NB4 (cell line): ENCODE measurements around the gene CRYGA.

Source experiments
- DNase-seq: peaks from one replicate; pipeline ENCODE4 v3.0.0; 2010; ENCODE audit warnings: low read depth
- H3K4me3 ChIP-seq: one replicate; pipeline ENCODE4 v1.5.1; 2011; ENCODE audit warnings: mild to moderate bottlenecking, low read depth, low read length, moderate library complexity
- CTCF ChIP-seq: IDR thresholded peaks from one replicate; pipeline ENCODE4 v1.5.1; 2012; ENCODE audit warnings: low read depth, low read length
- MAX ChIP-seq: IDR thresholded peaks from 2 replicates; pipeline ENCODE4 v1.6.1; 2011; ENCODE audit warnings: low read depth, low read length
- MYC ChIP-seq: IDR thresholded peaks from 2 replicates; pipeline ENCODE4 v1.6.1; 2011; ENCODE audit warnings: low read depth, low read length
- POLR2A ChIP-seq: IDR thresholded peaks from 2 replicates; pipeline ENCODE4 v1.6.1; 2011; ENCODE audit warnings: mild to moderate bottlenecking; ENCODE audit not compliant: insufficient read length; ENCODE audit errors: extremely low read depth

CRYGA gene

DNA sequence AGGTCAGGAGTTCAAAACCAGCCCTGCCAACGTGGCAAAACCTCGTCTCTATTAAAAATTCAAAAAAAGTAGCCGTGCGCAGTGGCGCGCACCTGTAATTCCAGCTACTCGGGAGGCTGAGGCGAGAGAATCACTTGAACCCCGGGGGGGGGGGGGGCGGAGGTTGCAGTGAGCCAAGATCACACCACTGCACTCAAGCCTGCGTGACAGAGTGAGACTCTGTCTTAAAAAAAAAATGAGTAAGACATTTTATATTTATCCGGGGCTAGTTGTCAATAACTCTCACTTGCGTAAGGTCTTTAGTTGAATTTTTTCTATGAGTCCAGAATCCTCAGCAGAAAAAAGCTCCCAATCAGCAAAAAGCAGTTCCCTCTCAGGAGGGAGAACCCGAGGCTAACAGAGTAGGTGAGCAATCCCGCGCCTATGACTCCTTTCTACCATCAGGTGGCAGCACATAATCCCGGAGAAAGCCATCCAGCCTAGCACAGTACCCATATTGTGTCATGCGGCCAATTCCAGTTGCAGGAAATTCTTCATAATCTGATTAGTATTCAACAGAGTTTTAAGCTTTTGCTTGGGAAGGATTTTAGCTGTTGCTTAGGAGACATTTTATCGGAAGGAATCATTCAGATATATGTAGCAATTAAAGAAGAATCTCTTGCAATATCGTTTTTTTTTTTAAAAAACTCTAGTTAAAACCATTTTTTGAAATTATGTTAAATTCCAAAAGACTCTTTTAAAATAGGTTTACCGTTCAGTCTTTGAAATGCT, 11.9 kb upstream of the CRYGA start:
- DNase-seq: peak; percentile 84

GRCh38 chr2:208174144-208174543, 10.8 kb upstream of the CRYGA start:
- no peak for DNase-seq
- no peak overlapping the region for H3K4me3 ChIP-seq
- TF ChIP-seq MYC: no peak
- TF ChIP-seq CTCF: no peak
- TF ChIP-seq MAX: no peak
- TF ChIP-seq POLR2A: no peak

More for the DNA sequence above, 11.9 kb upstream of the CRYGA start:
- no peak overlapping the region for H3K4me3 ChIP-seq
- TF ChIP-seq POLR2A: no peak
- TF ChIP-seq CTCF: peak; percentile 98
- peak; percentile 57; the same call in 1 of the 2 replicates for TF ChIP-seq MAX
- TF ChIP-seq MYC: peak; percentile 62

GRCh38 chr2:208172125-208172524, 8.7 kb upstream of the CRYGA start:
- H3K4me3 ChIP-seq: no peak overlapping the region
- 0 out of 2 replicates have a peak, but pooled peaks have one; percentile 25 for TF ChIP-seq MYC
- no peak for TF ChIP-seq POLR2A
- 0 out of 2 replicates have a peak, but pooled peaks have one; percentile 23 for TF ChIP-seq MAX
- DNase-seq: peak; percentile 56

DNA sequence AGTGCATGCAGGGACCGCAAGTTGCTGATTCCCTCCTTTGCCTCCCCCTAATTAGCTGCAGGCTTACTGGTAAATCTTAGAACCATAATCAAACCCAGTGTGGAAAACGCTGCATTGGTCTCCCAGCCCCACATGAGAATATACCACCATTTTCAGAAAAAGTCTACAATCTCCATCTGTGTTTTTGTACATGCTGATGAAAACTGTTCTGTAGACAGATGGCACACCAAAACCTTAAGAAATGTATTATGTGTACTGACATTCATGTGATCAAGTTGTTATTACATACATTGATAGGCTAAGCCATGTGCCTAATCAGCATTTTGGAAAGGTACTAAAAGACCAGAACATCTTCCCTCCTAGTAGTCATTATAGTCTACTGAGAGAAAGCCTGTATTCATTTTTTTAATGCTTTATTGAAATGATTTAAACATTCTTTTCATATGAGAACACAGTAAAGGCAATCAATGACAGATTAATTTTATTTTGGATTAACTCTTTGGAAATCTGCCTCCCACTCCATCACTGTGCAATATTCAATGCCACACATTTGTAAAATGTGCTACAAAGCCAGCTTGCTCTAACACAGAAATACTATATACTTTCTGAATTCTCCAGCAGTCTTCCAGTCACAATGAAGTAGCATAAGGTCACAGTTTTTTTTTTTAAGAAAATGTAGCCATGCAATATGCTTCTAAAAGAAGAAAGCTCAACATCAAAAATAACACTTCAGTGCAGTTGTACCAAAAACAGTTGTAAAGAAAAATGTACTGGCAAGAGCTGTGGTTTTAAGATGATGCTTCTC, 1.8 kb upstream of the CRYGA start:
- no peak for TF ChIP-seq CTCF
- no peak for TF ChIP-seq POLR2A
- TF ChIP-seq MYC: no peak
- no peak overlapping the region for H3K4me3 ChIP-seq
- no peak for DNase-seq

GRCh38 chr2:208156439-208156838, 7.0 kb downstream of the CRYGA start:
- H3K4me3 ChIP-seq: no peak overlapping the region
- TF ChIP-seq MAX: no peak
- no peak for TF ChIP-seq CTCF
- TF ChIP-seq POLR2A: no peak
- no peak for TF ChIP-seq MYC
- DNase-seq: no peak

DNA sequence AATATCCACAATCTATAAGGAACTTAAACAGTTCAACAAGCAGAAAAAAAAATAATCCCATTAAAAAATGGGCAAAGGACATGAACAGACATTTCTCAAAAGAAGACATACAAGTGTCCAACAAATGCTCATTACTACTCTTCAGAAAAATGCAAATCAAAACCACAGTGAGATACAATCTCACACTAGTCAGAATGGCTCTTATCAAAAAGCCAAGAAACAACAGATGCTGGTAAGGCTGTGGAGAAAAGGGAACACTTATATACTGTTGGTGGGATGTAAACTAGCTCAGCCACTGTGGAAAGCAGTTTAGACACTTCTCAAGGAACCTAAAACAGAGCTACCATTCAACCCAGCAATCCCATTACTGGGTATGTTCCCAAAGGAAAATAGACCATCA, 10.2 kb downstream of the CRYGA start:
- no peak overlapping the region for H3K4me3 ChIP-seq
- no peak for DNase-seq
- TF ChIP-seq MAX (no peak), POLR2A (no peak), CTCF (no peak), MYC (no peak)
